ENCODE data around the gene TSC22D3. TPM values are rescaled to one million over a fixed set of nuclear protein-coding genes. Genes with fewer than 3 reads are reported as not detected.
A peak's percentile ranks its signal among the peaks of the same experiment; 100 is the strongest.
"Not testable (repeated sequence)": the region's sequence is repeated elsewhere in the genome, so short reads cannot be mapped to it uniquely, and the experiment has no call there.

Gene TSC22D3
- total RNA-seq, 6 experiments from 2014 or later: 11.0 to 17.8 (median 12.2) TPM

DNA sequence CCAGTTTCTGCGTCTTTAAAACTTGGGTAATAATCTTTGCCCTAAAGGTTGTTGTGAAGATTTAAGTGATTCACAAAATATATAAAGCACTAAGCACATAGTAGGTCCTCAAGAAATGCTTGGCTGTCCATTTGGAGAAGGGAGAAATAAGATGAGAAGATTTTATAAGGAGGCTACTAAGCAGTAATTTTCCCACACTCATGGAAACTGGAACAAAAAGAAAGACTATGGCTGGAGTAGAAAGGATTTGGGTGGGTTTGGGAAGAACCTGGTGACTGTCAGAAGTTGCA is 100.3 kb downstream of the TSC22D3 start:
- Mint-ChIP-seq H3K9me3 (no peaks in the 10 kb centered on the region), H3K4me3 (peak overlapping the region; percentile 62; the same call in 1 of the 2 replicates), H3K27me3 (ENCODE audit: insufficient read depth) (peaks cover 2% of the 10 kb centered on the region; the same call in 1 of the 2 replicates), H3K4me1 (ENCODE audit: low read depth) (peaks cover 29% of the 10 kb centered on the region), H3K27ac (no peak overlapping the region; the same call in 1 of the 2 replicates), H3K36me3 (ENCODE audit: low read depth) (no peaks in the 10 kb centered on the region)
- no peak for DNase-seq
- TF ChIP-seq, protein P1, sequence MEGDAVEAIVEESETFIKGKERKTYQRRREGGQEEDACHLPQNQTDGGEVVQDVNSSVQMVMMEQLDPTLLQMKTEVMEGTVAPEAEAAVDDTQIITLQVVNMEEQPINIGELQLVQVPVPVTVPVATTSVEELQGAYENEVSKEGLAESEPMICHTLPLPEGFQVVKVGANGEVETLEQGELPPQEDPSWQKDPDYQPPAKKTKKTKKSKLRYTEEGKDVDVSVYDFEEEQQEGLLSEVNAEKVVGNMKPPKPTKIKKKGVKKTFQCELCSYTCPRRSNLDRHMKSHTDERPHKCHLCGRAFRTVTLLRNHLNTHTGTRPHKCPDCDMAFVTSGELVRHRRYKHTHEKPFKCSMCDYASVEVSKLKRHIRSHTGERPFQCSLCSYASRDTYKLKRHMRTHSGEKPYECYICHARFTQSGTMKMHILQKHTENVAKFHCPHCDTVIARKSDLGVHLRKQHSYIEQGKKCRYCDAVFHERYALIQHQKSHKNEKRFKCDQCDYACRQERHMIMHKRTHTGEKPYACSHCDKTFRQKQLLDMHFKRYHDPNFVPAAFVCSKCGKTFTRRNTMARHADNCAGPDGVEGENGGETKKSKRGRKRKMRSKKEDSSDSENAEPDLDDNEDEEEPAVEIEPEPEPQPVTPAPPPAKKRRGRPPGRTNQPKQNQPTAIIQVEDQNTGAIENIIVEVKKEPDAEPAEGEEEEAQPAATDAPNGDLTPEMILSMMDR (IDR thresholded peaks at IDR 0.05): no peak

DNA sequence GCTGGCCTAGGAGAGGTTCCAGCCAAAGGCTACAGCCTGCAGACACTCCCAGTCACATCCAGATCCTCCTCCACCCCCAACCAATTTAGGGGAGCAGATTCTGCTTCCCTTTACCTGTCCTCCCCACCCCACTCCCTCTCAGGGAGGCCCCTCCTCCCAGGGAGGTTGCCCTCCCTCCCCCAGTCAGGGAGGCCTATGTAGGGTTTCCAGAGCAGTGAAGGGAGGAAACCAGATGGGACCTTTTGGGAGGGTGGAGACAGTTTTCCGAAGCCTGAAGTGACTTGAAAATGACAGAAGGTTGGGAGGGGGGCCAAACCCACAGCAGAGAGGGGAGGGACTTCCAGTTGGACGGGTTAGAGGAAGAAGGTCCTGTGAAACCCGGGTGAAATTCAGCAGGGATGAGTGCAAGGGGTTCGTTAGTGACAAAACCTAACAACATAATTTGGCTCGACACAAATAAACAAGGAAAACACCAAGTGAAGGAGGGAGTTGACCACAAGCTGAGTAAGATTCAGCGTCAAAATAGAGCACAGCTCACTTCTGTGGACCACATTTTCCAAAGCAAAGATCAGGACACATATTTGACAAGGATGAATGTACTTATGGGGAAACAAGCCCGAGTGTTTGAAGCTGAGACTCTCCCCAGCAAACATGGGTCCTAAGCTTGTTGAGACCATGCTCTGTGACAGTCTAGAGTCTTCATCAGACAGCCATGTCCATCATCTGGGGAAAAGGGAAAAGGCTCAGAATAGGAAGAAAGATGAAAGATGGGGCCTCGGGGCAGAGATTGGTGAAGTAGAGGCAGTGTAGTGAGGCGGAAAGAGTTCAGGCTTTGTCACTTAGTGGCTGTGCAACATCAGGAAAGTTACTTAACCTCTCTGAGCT is 100.9 kb downstream of the TSC22D3 start:
- DNase-seq: peak; percentile 8
- TF ChIP-seq, protein P1 (IDR thresholded peaks at IDR 0.05): no peak
- no peaks in the 10 kb centered on the region; the same call in 1 of the 2 replicates for H3K27me3 Mint-ChIP-seq (ENCODE audit: insufficient read depth)
- peak overlapping the region; percentile 62 for H3K4me3 Mint-ChIP-seq
- peak overlapping the region; percentile 56; the same call in 1 of the 2 replicates for H3K27ac Mint-ChIP-seq
- H3K9me3 Mint-ChIP-seq: no peaks in the 10 kb centered on the region
- H3K4me1 Mint-ChIP-seq (ENCODE audit: low read depth): peaks cover 26% of the 10 kb centered on the region
- no peaks in the 10 kb centered on the region for H3K36me3 Mint-ChIP-seq (ENCODE audit: low read depth)

DNA sequence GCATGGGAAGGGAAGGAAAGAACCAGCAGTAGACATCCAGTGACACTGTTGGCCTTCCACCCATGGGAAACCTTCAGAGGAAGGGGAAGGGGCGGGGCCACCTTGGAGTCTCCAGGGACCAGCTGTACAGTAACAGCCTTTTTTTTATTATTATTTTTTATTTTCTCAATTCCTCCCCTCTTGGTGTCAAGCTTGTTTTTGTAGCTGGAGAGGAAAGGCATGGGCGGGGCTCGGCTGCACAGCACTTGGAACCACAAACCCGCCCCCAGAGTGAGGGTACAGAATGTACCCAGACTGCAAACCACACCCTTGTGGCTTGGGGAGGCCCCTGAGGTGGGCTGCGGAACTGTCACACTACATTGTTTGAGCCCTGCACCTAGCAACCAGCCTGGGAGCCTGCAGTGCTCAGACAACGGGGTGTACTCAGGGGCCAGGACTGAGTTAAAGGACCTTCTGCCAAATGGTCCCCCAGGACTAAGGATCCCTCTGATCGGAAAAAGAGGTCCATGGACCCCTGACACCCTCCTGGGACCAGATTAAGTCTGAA is 101.6 kb downstream of the TSC22D3 start:
- Mint-ChIP-seq H3K9me3 (no peaks in the 10 kb centered on the region), H3K4me3 (no peak overlapping the region), H3K27me3 (ENCODE audit: insufficient read depth) (no peaks in the 10 kb centered on the region; the same call in 1 of the 2 replicates), H3K36me3 (ENCODE audit: low read depth) (no peaks in the 10 kb centered on the region), H3K4me1 (ENCODE audit: low read depth) (peaks cover 23% of the 10 kb centered on the region), H3K27ac (no peak overlapping the region)
- TF ChIP-seq, protein P1 (IDR thresholded peaks at IDR 0.05): no peak
- no peak for DNase-seq

DNA sequence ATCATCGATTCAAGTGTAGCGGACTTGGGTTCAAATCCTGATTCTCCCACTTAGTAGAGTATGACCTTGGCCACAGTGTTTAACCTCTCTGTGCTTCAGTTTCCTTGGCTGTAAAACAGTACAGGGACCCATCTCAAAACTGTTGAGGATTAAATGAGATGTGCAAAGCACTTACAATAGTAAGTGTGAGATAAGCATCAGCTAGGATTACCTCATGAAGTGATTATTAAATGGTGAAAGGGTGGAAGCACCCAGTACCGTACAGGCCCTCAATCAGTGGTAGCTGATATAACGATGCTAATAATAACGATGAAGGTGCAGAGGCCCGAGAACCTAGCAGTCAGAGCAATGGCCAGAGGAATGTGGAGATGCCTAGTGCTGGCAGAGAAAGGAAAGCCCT is 102.2 kb downstream of the TSC22D3 start:
- no peak overlapping the region for H3K4me3 Mint-ChIP-seq
- H3K9me3 Mint-ChIP-seq: no peaks in the 10 kb centered on the region
- H3K27ac Mint-ChIP-seq: no peak overlapping the region
- H3K36me3 Mint-ChIP-seq (ENCODE audit: low read depth): no peaks in the 10 kb centered on the region
- H3K27me3 Mint-ChIP-seq (ENCODE audit: insufficient read depth): no peaks in the 10 kb centered on the region; the same call in 1 of the 2 replicates
- TF ChIP-seq, protein P1 (IDR thresholded peaks at IDR 0.05): no peak
- peaks cover 23% of the 10 kb centered on the region for H3K4me1 Mint-ChIP-seq (ENCODE audit: low read depth)
- no peak for DNase-seq

DNA sequence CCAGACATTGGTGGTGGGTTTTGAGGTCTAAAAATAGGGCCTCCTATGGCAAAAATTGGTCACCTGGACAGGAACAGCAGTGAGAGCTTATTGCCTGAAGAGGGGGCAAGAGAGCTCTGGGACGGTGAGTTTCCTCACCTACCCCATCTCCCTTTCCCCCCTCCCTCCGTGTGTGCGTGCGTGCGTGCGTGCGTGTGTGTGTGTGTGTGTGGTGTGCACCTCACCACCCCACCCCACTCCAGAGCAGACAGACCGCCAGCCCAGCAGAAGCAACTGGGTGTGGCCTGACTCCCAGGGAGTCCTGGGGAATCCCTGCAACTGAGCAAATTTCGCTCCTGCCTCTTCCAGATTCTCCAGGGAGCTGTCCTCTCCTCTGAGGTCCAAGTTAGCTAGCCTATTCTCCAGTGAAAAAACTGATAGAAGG is 102.6 kb downstream of the TSC22D3 start:
- DNase-seq: peak; percentile 3
- Mint-ChIP-seq H3K27ac (no peak overlapping the region), H3K9me3 (no peaks in the 10 kb centered on the region), H3K4me3 (no peak overlapping the region), H3K4me1 (ENCODE audit: low read depth) (peaks cover 23% of the 10 kb centered on the region), H3K27me3 (ENCODE audit: insufficient read depth) (no peaks in the 10 kb centered on the region; the same call in 1 of the 2 replicates), H3K36me3 (ENCODE audit: low read depth) (no peaks in the 10 kb centered on the region)
- TF ChIP-seq, protein P1 (IDR thresholded peaks at IDR 0.05): peak; percentile 73

DNA sequence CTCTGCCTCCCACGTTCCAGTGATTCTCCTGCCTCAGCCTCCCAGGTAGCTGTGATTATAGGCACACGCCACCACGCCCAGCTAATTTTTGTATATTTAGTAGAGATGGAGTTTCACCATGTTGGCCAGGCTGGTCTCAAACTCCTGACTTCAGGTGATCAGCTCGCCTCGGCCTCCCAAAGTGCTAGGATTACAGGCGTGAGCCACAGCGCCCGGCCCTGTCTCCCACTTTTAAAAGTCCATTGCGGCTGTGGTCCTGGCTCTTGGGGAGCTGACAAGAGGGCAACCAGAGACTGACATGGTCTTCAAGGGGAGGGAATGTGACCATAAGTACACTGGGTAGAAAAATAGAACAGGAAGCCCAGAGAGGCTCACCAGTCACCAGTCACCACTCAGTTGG is 104.3 kb downstream of the TSC22D3 start:
- not testable (repeated sequence) for H3K4me3 Mint-ChIP-seq; DNase-seq; H3K27ac Mint-ChIP-seq; H3K27me3 Mint-ChIP-seq (ENCODE audit: insufficient read depth); H3K36me3 Mint-ChIP-seq (ENCODE audit: low read depth); H3K9me3 Mint-ChIP-seq
- peaks cover 18% of the 10 kb centered on the region for H3K4me1 Mint-ChIP-seq (ENCODE audit: low read depth)

All from HFFc6 (cell line).